Measurements from ENCODE around the gene ZNF423. TPM values are rescaled to one million over a fixed set of nuclear protein-coding genes. Genes with fewer than 3 reads are reported as not detected.

ZNF423 gene
- total RNA-seq, 1 donor from 2014 or later, result 8.8 TPM

GRCh38 chr16:49636608-49637007, 219.3 kb downstream of the ZNF423 start:
- intact Hi-C loops (cut with DNase I), result no loop called here
- ATAC-seq (no peak), DNase-seq (ENCODE audit: missing footprints) (no peak)

- DNase-seq (ENCODE audit: missing footprints), result no peak
- no peak for ATAC-seq
- intact Hi-C loops (cut with DNase I), result no loop called here
Measured at GRCh38 chr16:49635591-49636581, 220.0 kb downstream of the ZNF423 start.

- intact Hi-C loops (cut with DNase I), result no loop called here
- DNase-seq (ENCODE audit: missing footprints) (no peak), ATAC-seq (no peak)
Measured at GRCh38 chr16:49635009-49635350, 220.9 kb downstream of the ZNF423 start.

GRCh38 chr16:49634235-49635008, 221.5 kb downstream of the ZNF423 start:
- ATAC-seq (no peak), DNase-seq (ENCODE audit: missing footprints) (no peak)

GRCh38 chr16:49632795-49633184, 223.1 kb downstream of the ZNF423 start:
- no peak for ATAC-seq
- no peak for DNase-seq (ENCODE audit: missing footprints)
- intact Hi-C loops (cut with DNase I), result no loop called here

More at GRCh38 chr16:49634235-49635008, 221.5 kb downstream of the ZNF423 start:
- intact Hi-C loops (cut with DNase I), result no loop called here

GRCh38 chr16:49632086-49632794, 223.7 kb downstream of the ZNF423 start:
- intact Hi-C loops (cut with DNase I), result no loop called here
- ATAC-seq (no peak), DNase-seq (ENCODE audit: missing footprints) (no peak)

- peak; percentile 53 for ATAC-seq
- intact Hi-C loops (cut with DNase I), result no loop called here
- no peak for DNase-seq (ENCODE audit: missing footprints)
Measured at GRCh38 chr16:49631187-49632041, 224.5 kb downstream of the ZNF423 start.

GRCh38 chr16:49630783-49631182, 225.1 kb downstream of the ZNF423 start:
- intact Hi-C loops (cut with DNase I), result no loop called here
- no peak for ATAC-seq
- DNase-seq (ENCODE audit: missing footprints), result no peak

- intact Hi-C loops (cut with DNase I), result no loop called here
- DNase-seq (ENCODE audit: missing footprints) (no peak), ATAC-seq (no peak)
Measured at GRCh38 chr16:49629851-49630250, 226.1 kb downstream of the ZNF423 start.

GRCh38 chr16:49628148-49628547, 227.8 kb downstream of the ZNF423 start:
- no peak for DNase-seq (ENCODE audit: missing footprints)
- intact Hi-C loops (cut with DNase I), result no loop called here
- no peak for ATAC-seq

- DNase-seq (ENCODE audit: missing footprints), result no peak
- intact Hi-C loops (cut with DNase I), result no loop called here
- no peak for ATAC-seq
Measured at GRCh38 chr16:49625311-49626065, 230.4 kb downstream of the ZNF423 start.

GRCh38 chr16:49623501-49624266, 232.2 kb downstream of the ZNF423 start:
- intact Hi-C loops (cut with DNase I), result no loop called here
- no peak for ATAC-seq
- DNase-seq (ENCODE audit: missing footprints), result no peak

GRCh38 chr16:49622421-49623402, 233.2 kb downstream of the ZNF423 start:
- DNase-seq (ENCODE audit: missing footprints) (no peak), ATAC-seq (no peak)
- intact Hi-C loops (cut with DNase I), result no loop called here

- DNase-seq (ENCODE audit: missing footprints) (no peak), ATAC-seq (no peak)
- intact Hi-C loops (cut with DNase I), result no loop called here
Measured at GRCh38 chr16:49622084-49622390, 233.9 kb downstream of the ZNF423 start.

GRCh38 chr16:49621241-49622083, 234.4 kb downstream of the ZNF423 start:
- intact Hi-C loops (cut with DNase I), result no loop called here
- no peak for ATAC-seq
- no peak for DNase-seq (ENCODE audit: missing footprints)
